ENCODE data around the gene PSME1. TPM values are rescaled to one million over a fixed set of nuclear protein-coding genes. Genes with fewer than 3 reads are reported as not detected.

The PSME1 gene
- total RNA-seq, 4 donors from 2014 or later: 63.3 to 158 (median 87.5) TPM

- ATAC-seq: no peak
- no peak overlapping the region for H3K4me3 ChIP-seq
- peaks cover 0 to 17% of the 10 kb centered on the region in 2 donors for H3K36me3 ChIP-seq
- peak overlapping the region in 1 of 4 donors; percentile 31 for H3K27ac ChIP-seq
- no peak for TF ChIP-seq POLR2A (IDR thresholded peaks at IDR 0.05)
- H3K27me3 ChIP-seq: no peaks in the 10 kb centered on the region
- peaks cover 25 to 28% of the 10 kb centered on the region in 2 donors for H3K4me1 ChIP-seq
- in situ Hi-C loops (cut with MboI; ENCODE audit: low sequenced_read_pairs in 4 of 4): loop anchor here in 1 of 4 donors (25.0 kb wide), 1 partner anchor 815 kb away; the partner anchor contains the start of genes BCL2L2, PABPN1 and PPP1R3E
- intact Hi-C loops (cut with DNase I; ENCODE audit: low total_unique reads): no loop called here
- no peaks in the 10 kb centered on the region for H3K9me3 ChIP-seq
- DNase-seq: no peak
Measured at GRCh38 chr14:24127673-24128072, 8.3 kb upstream of the PSME1 start.

GRCh38 chr14:24129410-24129998, 6.5 kb upstream of the PSME1 start:
- Histone ChIP-seq H3K27ac (peak overlapping the region; percentile 95 to 99 (median 98)), H3K9me3 (no peaks in the 10 kb centered on the region), H3K4me3 (no peak overlapping the region), H3K4me1 (peaks cover 29 to 34% of the 10 kb centered on the region in 2 donors), H3K27me3 (no peaks in the 10 kb centered on the region), H3K36me3 (no peaks in the 10 kb centered on the region)
- no peak for ATAC-seq
- in situ Hi-C loops (cut with MboI; ENCODE audit: low sequenced_read_pairs in 4 of 4): loop anchor here in 1 of 4 donors (25.0 kb wide), 1 partner anchor 817 kb away; the partner anchor contains the start of genes BCL2L2, PABPN1 and PPP1R3E
- intact Hi-C loops (cut with DNase I; ENCODE audit: low total_unique reads): no loop called here
- no peak for DNase-seq
- TF ChIP-seq CTCF (IDR thresholded peaks at IDR 0.05 in 4 of 5, conservative IDR thresholded peaks at IDR 0.05 in 1 of 5): no peak
- no peak for TF ChIP-seq POLR2A (IDR thresholded peaks at IDR 0.05)

- H3K4me1 ChIP-seq: peaks cover 30 to 37% of the 10 kb centered on the region in 2 donors
- peak within 1 kb of the TSS; percentile 95 to 99 (median 98) for H3K27ac ChIP-seq
- no peaks in the 10 kb centered on the region for H3K27me3 ChIP-seq
- in situ Hi-C loops (cut with MboI; ENCODE audit: low sequenced_read_pairs in 4 of 4): loop anchor here in 1 of 4 donors (25.0 kb wide), 1 partner anchor 818 kb away; the partner anchor contains the start of genes BCL2L2, PABPN1 and PPP1R3E
- no peak for DNase-seq
- intact Hi-C loops (cut with DNase I; ENCODE audit: low total_unique reads): no loop called here
- H3K36me3 ChIP-seq: no peaks in the 10 kb centered on the region
- H3K4me3 ChIP-seq: peak within 1 kb of the TSS; percentile 44 to 56 (median 48)
- no peak for ATAC-seq
- no peaks in the 10 kb centered on the region for H3K9me3 ChIP-seq
- TF ChIP-seq CTCF (IDR thresholded peaks at IDR 0.05 in 4 of 5, conservative IDR thresholded peaks at IDR 0.05 in 1 of 5) (no peak), POLR2A (IDR thresholded peaks at IDR 0.05) (no peak)
Measured at GRCh38 chr14:24130380-24130716, 5.6 kb upstream of the PSME1 start, which contains the start of gene FITM1. TSS of gene FITM1 (plus strand) at chr14:24130659. CDS start at chr14:24131564, 905 bp downstream.

GRCh38 chr14:24130717-24131548, 5.1 kb upstream of the PSME1 start:
- DNase-seq: peak; percentile 77 to 90
- Histone ChIP-seq H3K4me3 (peak overlapping the region; percentile 44 to 56 (median 48)), H3K36me3 (no peaks in the 10 kb centered on the region), H3K27me3 (no peaks in the 10 kb centered on the region), H3K4me1 (peaks cover 34 to 40% of the 10 kb centered on the region in 2 donors), H3K9me3 (no peaks in the 10 kb centered on the region), H3K27ac (peak overlapping the region; percentile 95 to 99 (median 98))
- ATAC-seq: peak; percentile 79 to 89
- TF ChIP-seq POLR2A (IDR thresholded peaks at IDR 0.05): peak in 1 of 2 donors; percentile 40
- TF ChIP-seq CTCF (IDR thresholded peaks at IDR 0.05 in 4 of 5, conservative IDR thresholded peaks at IDR 0.05 in 1 of 5): no peak
- in situ Hi-C loops (cut with MboI; ENCODE audit: low sequenced_read_pairs in 4 of 4): loop anchor here in 1 of 4 donors (25.0 kb wide), 1 partner anchor 819 kb away; the partner anchor contains the start of genes BCL2L2, PABPN1 and PPP1R3E
- intact Hi-C loops (cut with DNase I; ENCODE audit: low total_unique reads): loop anchor here (1.0 kb wide), 1 partner anchor 17 kb away; the partner anchor contains the start of genes DCAF11 and NRL

Measured in gastrocnemius medialis (tissue), 4 donors.